Activated B cell treated with CpG ODN at 0.5 μM for 24 hours (primary cell): ENCODE results near the gene CLMN. TPM values are rescaled to one million over a fixed set of nuclear protein-coding genes. Genes with fewer than 3 reads are reported as not detected.

Source experiments
- ATAC-seq: fragments of 200-7000 bp; cut with Tn5 transposase; one replicate; pipeline ENCODE4 v1.10.0; 2021; ENCODE audit warnings: low read depth, mild to moderate bottlenecking, moderate library complexity
- CTCF ChIA-PET: fragments of 350-600 bp; sonication (Branson Sonifier 250); formaldehyde crosslinking; loops from one replicate; lab custom pipeline; 2021; ENCODE audit warnings: antibody characterized with exemption; lab: Charles Lee
- POLR2A ChIA-PET: fragments of 350-600 bp; sonication (Branson Sonifier 250); formaldehyde crosslinking; loops from one replicate; lab custom pipeline; 2021; ENCODE audit warnings: antibody characterized with exemption; lab: Charles Lee
- DNase-seq: peaks from one replicate; pipeline ENCODE4 v3.0.0; 2022
- H3K27ac Mint-ChIP-seq: one replicate; pipeline ENCODE4 v1.8.0; 2020; ENCODE audit warnings: mixed read lengths
- H3K27me3 Mint-ChIP-seq: one replicate; pipeline ENCODE4 v1.8.0; 2021; ENCODE audit warnings: mixed read lengths
- H3K36me3 Mint-ChIP-seq: one replicate; pipeline ENCODE4 v1.8.0; 2021; ENCODE audit warnings: low read depth, mixed read lengths
- H3K4me1 Mint-ChIP-seq: one replicate; pipeline ENCODE4 v1.8.0; 2021; ENCODE audit warnings: mixed read lengths
- H3K4me3 Mint-ChIP-seq: one replicate; pipeline ENCODE4 v1.8.0; 2020; ENCODE audit warnings: mild to moderate bottlenecking, mixed read lengths
- H3K9me3 Mint-ChIP-seq: one replicate; pipeline ENCODE4 v1.8.0; 2020; ENCODE audit warnings: mixed read lengths
- intact Hi-C: fragments of 100-400 bp; cut with micrococcal nuclease; formaldehyde crosslinking; loops from one replicate; pipeline ENCODE4 v1.15.1; 2024
- total RNA-seq: library from RNA; stranded (reverse); gene quantifications from 2 replicates; pipeline ENCODE4 v1.2.3, GENCODE V29; 2022
- TF ChIP-seq, protein P1 (sequence below): fragments of 200-600 bp; IDR thresholded peaks from one replicate; pipeline ENCODE4 v1.8.0; 2022; ENCODE audit warnings: antibody characterized with exemption, mild to moderate bottlenecking

Gene CLMN
- total RNA-seq, result 23.4 and 23.9 TPM in 2 replicates

DNA sequence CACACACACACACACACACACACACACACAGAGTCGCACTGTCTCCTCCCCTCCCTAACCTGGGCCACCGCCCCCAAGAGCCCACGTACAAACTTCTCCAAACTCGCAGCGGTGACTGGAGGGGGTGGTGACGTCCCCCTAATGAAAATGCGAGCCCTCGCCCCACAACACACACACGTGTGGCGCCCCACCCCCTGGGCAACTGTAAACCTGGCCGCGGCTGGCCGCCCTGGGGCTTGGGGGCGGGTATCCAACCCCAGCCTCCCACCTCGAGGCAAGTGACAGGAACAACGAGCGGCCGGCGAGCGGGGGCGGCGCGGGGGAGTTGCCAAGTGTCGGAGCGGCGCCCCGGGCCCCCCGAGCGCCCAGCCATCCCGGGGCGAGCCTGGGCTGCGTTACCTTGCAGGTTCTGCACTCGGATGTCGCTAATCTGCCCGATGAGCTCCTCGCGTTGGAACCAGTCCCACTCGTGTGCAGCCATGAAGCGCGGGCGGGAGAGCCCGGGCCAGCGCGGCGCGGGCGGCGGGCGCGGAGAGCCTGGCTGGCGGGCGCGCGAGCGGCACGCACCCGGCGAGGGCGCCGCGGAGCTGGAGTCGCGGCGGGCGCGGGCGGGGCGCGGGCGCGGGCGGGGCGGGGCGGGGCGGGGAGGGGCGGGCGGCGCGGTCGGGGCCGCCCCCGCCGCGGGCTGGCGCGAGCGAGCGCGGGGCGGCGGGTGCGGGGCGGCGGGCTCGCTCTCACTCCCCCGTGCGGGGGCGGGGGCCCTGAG, at the start of gene CLMN:
Gene CLMN (minus strand): TSS at position 597 of the 766 bp plus-strand sequence. CDS start 116 bp downstream, at position 481.
- no peaks in the 10 kb centered on the region for H3K27me3 Mint-ChIP-seq
- ChIA-PET CTCF (interaction anchor here (1.0 to 2.6 kb wide), 3 partner anchors 8 to 54 kb away, joined by 3 to 12 read pairs (median 4); no protein-coding TSS in a partner anchor), POLR2A (interaction anchor here (0.7 to 2.5 kb wide), 7 partner anchors 8 to 162 kb away, joined by 3 to 13 read pairs (median 5); partner anchors contain the start of gene DICER1)
- H3K4me1 Mint-ChIP-seq, result peaks cover 28% of the 10 kb centered on the region
- TF ChIP-seq, protein P1, sequence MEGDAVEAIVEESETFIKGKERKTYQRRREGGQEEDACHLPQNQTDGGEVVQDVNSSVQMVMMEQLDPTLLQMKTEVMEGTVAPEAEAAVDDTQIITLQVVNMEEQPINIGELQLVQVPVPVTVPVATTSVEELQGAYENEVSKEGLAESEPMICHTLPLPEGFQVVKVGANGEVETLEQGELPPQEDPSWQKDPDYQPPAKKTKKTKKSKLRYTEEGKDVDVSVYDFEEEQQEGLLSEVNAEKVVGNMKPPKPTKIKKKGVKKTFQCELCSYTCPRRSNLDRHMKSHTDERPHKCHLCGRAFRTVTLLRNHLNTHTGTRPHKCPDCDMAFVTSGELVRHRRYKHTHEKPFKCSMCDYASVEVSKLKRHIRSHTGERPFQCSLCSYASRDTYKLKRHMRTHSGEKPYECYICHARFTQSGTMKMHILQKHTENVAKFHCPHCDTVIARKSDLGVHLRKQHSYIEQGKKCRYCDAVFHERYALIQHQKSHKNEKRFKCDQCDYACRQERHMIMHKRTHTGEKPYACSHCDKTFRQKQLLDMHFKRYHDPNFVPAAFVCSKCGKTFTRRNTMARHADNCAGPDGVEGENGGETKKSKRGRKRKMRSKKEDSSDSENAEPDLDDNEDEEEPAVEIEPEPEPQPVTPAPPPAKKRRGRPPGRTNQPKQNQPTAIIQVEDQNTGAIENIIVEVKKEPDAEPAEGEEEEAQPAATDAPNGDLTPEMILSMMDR, result no peak
- DNase-seq (peak; percentile 58), ATAC-seq (peak; percentile 72)
- intact Hi-C loops, result loop anchor here (1.0 to 10.0 kb wide), 6 partner anchors 8 to 375 kb away; no protein-coding TSS in a partner anchor
- H3K27ac Mint-ChIP-seq, result peak within 1 kb of the TSS; percentile 75
- H3K9me3 Mint-ChIP-seq, result no peaks in the 10 kb centered on the region
- H3K36me3 Mint-ChIP-seq, result no peaks in the 10 kb centered on the region
- peak within 1 kb of the TSS; percentile 87 for H3K4me3 Mint-ChIP-seq

- peaks cover 10% of the 10 kb centered on the region for H3K4me1 Mint-ChIP-seq
- TF ChIP-seq, protein P1, result no peak
- no peaks in the 10 kb centered on the region for H3K36me3 Mint-ChIP-seq
- H3K27me3 Mint-ChIP-seq, result peaks cover 43% of the 10 kb centered on the region
- ATAC-seq, result no peak
- ChIA-PET CTCF (interaction anchor here (1.2 kb wide), 1 partner anchor 12 kb away, joined by 3 read pairs; no protein-coding TSS in a partner anchor), POLR2A (no interaction called here)
- no peak for DNase-seq
- no peaks in the 10 kb centered on the region for H3K9me3 Mint-ChIP-seq
- H3K4me3 Mint-ChIP-seq, result no peak overlapping the region
- no peak overlapping the region for H3K27ac Mint-ChIP-seq
- intact Hi-C loops, result no loop called here
These were observed 45.7 kb upstream of the CLMN start for GRCh38 chr14:95365401-95365800.

DNA sequence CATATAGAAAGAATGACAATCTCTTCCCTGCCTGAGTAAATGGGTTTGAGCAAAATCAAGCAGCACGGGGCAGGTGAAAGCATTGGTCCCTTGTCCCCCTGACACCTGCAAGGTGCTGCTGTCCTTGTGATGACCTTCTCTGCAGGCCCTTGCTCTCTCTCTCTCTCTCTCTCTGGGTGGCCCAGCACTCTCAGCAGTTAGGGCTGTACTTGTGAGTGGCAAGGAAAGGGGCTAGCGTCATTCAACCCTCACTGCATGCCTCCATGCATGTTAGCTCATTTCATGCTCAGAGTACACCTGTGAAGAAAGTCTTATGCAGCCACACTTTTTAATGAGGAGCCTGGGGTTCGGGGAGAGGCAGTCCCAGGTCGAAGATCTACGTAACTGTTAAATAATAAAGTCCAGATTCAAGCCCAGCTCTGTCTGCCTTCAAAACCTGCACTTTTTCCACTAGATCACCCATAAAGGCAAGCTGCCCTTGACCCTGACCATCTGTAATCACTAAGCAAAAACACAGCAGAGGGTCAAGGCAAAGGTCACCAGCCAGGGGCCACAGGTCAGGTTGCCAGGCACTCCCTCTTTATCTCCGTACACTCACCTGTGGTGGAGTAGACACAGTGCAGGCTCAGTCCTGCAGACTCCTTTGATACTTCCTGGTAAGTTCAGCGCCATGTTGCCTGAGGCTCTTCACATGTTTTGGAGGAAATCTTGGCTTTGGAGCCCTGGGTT, 44.9 kb upstream of the CLMN start:
- ATAC-seq (no peak), DNase-seq (no peak)
- Mint-ChIP-seq H3K4me3 (no peak overlapping the region), H3K4me1 (peaks cover 10% of the 10 kb centered on the region), H3K27me3 (peaks cover 46% of the 10 kb centered on the region), H3K9me3 (no peaks in the 10 kb centered on the region), H3K27ac (no peak overlapping the region), H3K36me3 (no peaks in the 10 kb centered on the region)
- ChIA-PET CTCF (interaction anchor here (1.2 kb wide), 1 partner anchor 11 kb away, joined by 3 read pairs; no protein-coding TSS in a partner anchor), POLR2A (no interaction called here)
- TF ChIP-seq, protein P1, result no peak
- intact Hi-C loops, result loop anchor here (5.0 kb wide), 1 partner anchor 222 kb away; no protein-coding TSS in a partner anchor

- no peaks in the 10 kb centered on the region for H3K36me3 Mint-ChIP-seq
- H3K9me3 Mint-ChIP-seq, result no peaks in the 10 kb centered on the region
- ATAC-seq, result no peak
- intact Hi-C loops, result loop anchor here (5.0 kb wide), 1 partner anchor 221 kb away; no protein-coding TSS in a partner anchor
- POLR2A ChIA-PET, result no interaction called here
- CTCF ChIA-PET, result no interaction called here
- no peak overlapping the region for H3K27ac Mint-ChIP-seq
- no peak for DNase-seq
- peaks cover 10% of the 10 kb centered on the region for H3K4me1 Mint-ChIP-seq
- TF ChIP-seq, protein P1, result no peak
- peaks cover 49% of the 10 kb centered on the region for H3K27me3 Mint-ChIP-seq
- H3K4me3 Mint-ChIP-seq, result no peak overlapping the region
These were observed 43.8 kb upstream of the CLMN start for GRCh38 chr14:95363468-95363954.
